Activated CD4-positive, alpha-beta T cell treated with anti-CD3 and anti-CD28 coated beads, Interleukin-2, Interleukin-6, amounts not matched to agents 100 ng/mL and 50 ng/mL, durations not matched to agents 16 hours and 8 hours (primary cell): ENCODE data around the gene NAXD.
A peak's percentile ranks its signal among the peaks of the same experiment; 100 is the strongest.
"Not testable (repeated sequence)": the region's sequence is repeated elsewhere in the genome, so short reads cannot be mapped to it uniquely, and the experiment has no call there.

Experiments
- DNase-seq: peaks from one replicate; pipeline ENCODE4 v3.0.0-alpha.2; 2020

Gene NAXD

DNA sequence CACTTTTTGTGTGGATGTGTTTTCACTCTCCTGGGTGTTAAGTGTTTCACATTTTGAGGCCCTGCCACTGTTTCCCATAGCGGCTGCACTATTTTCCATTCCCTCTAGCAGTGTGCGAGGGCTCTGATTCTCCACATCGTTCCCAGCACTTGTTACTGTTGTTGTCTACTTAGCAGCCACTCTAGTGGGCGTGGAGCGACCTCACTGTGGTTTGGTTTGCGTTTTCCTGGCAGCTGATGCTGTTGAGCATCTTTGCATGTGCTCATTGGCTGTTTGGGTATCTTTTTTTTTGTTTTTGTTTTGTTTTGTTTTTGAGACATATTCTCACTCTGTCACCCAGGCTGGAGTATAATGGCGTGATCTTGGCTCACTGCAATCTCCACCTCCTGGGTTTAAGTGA is 14.4 kb downstream of the NAXD start:
- DNase-seq: peak; percentile 17

DNA sequence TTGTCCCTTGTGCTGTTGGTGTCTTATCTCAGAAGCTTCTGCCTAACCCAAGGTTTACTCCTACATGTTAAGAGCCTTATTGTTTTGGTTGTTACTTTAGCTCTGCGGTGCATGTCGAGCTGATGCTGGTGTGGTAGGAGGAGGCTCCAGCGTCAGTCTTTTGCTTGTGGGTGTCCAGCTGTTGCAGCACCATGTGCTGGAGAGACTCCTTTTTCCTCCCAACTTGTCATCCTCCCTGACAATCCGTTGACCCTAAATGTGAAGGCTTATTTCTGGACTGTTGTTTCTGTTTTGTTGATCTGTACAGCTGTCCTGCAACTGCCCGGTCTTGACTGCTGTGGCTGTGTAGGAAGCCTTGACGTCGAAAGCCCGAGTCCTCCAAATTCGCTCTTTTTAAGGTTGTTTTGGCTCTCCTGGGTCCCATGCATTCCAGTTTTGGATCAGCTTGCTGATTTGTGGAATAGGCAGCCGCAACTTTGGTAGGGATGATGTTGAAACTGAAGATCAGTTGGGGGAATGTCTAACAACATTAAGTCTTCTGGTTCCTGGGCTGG is 15.3 kb downstream of the NAXD start:
- no peak for DNase-seq

GRCh38 chr13:110632255-110632654 is 16.9 kb downstream of the NAXD start:
- not testable (repeated sequence) for DNase-seq

GRCh38 chr13:110633776-110634175 is 18.4 kb downstream of the NAXD start:
- no peak for DNase-seq

DNA sequence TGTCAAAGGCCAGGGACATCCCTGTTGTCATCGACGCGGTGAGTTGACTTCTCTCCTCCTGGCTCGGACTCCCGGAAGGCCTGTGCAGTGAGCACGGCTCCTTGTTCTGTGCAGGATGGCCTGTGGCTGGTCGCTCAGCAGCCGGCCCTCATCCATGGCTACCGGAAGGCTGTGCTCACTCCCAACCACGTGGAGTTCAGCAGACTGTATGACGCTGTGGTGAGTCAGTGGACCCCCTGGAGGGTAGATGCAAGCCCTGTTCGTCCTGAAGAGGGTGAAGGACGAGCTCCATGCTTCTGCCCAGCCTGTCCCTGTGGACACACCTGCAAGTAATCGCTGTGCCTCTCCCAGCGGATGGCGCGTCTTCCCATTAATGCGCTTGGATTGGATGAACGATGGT is 19.2 kb downstream of the NAXD start:
- no peak for DNase-seq

DNA sequence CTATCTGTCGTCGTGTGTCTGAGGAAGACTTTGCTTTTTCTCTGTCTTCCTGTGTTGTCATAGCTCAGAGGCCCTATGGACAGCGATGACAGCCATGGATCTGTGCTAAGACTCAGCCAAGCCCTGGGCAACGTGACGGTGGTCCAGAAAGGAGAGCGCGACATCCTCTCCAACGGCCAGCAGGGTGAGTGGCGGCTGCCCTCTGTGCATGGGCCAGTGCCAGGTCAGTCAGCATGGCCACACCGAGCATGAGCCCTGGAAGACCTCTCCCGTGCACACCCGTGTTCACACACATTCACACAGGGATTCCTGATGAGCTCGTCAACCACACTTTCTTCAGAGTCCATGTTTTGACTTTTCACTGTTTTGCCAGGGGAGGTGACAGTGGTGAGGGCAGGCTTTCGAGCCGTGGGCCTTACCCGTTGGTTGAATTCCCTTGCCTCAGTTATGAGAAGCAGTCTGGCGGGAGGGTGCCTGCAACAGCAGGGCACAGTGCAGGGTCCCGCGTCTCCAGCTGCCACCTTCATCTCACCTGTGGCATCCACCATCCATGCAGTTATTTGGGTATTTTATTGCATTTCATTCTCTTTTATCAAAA is 20.2 kb downstream of the NAXD start:
- DNase-seq: no peak

GRCh38 chr13:110636053-110636475 is 20.7 kb downstream of the NAXD start:
- DNase-seq: no peak

DNA sequence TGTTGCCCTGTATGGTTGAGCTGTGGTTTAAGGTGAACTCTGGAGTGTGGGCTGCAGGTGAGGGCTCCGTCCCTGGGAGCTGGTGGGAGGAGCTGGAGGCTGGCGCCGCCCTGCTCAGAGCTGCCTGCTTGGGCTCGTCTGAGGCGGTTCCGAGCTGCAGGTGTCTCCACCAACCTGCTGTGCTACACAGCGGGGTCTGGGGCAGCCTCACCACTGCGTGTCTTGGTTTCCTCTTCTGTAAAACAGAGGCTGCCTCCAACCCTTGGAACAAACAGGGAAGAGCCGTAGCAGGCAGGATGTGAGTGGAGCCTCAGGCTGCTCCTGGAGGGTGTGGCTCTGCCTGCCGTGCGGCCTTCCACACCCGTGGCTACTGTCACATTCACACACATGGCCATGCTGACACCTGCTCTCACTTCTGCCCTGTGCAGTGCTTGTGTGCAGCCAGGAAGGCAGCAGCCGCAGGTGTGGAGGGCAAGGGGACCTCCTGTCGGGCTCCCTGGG is 21.4 kb downstream of the NAXD start:
- no peak for DNase-seq

DNA sequence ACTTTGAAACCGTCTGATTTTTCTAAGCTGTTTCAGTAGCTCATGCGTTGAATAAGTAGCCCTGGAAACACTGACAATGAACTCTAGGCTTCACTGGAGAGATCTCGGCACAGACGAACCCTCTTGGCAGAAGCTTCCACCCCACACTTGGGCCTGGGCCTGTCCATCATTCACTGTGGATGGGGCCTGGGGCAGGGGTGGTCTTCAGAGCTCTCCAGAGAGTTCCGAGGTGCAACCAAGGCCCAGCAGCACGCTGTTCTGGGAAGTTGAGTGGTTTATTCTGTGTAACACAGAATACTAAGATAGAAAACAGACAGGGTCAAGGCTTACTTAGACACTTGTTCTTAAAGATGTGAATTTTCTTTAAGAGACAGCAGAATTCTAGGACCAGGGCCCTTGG is 21.9 kb downstream of the NAXD start:
- DNase-seq: no peak

- no peak for DNase-seq
These were observed 22.4 kb downstream of the NAXD start for GRCh38 chr13:110637747-110638146.

DNA sequence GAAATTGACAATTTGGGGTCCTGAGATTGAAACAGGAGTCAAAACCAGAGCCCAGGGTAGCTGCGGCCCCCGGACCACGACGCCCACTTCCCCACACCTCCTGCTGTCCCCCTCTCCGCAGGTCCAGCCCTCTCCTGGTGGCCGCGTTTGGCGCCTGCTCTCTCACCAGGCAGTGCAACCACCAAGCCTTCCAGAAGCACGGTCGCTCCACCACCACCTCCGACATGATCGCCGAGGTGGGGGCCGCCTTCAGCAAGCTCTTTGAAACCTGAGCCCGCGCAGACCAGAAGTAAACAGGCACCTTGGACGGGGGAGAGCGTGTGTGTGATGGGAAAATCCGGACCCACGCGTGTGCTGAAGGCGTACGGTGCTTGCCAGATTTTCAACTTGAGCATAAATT is 22.9 kb downstream of the NAXD start:
- DNase-seq: no peak

GRCh38 chr13:110638814-110639806 is 23.8 kb downstream of the NAXD start:
- DNase-seq: no peak

GRCh38 chr13:110639935-110640334 is 24.6 kb downstream of the NAXD start:
- DNase-seq: no peak

DNA sequence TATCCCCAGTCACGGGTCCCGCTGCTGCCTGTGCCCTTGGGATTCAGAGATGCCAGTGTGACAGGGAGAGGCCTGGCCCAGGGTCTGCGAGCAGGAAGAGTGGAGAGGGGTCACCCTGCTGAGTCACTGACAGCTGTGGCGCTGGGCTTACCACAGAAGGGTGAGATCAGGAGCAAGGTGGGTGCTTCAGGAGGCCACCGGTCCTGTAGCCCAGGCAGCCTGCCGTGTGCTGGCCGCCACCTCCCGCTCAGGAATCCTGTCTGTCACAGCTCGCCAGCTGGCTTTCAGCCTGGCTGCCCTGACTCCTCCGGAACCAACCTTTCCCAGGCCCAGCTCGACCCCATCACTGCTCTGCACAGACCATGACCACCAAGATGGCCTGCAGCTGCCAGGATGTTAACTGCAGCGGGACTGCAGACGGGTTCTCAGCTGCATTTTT is 25.3 kb downstream of the NAXD start:
- DNase-seq: no peak

- no peak for DNase-seq
These were observed 26.0 kb downstream of the NAXD start for GRCh38 chr13:110641055-110642015.

DNA sequence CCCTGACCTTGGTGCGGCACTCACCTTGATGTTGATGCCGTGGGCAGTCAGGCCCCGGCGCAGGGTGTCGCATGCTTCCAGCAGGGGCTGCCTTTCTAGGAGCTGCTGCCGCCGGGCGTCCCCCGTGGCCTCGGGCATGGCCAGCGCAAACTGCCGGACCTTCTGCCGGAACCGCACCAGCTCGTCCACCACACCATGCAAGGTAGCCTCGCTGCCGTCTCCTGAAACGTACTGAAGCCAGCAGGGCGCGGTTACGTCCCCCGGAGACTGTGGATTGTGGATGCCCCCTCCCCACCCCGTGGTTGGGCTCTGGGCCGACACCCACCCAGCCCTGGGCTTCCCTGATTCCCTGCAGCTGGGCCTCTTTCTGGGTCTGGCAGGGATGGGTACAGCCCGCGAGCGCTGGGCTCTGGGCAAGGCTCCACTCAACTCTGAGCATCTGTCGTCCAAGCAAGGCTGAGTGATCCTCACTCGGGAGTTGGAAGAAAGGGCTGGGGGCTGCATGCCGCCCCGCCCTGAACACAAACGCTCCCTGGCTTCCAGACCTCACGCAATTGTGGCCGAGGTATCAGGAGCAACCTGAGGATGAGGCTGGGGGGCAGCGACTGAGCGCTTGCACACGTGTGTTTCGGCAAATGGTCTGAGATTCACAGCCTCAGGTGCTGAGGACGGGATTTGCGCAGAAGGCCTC is 27.1 kb downstream of the NAXD start:
- no peak for DNase-seq

GRCh38 chr13:110643324-110643723 is 28.0 kb downstream of the NAXD start:
- no peak for DNase-seq

GRCh38 chr13:110643768-110644421 is 28.6 kb downstream of the NAXD start:
- no peak for DNase-seq

GRCh38 chr13:110644892-110645521 is 29.7 kb downstream of the NAXD start:
- DNase-seq: peak; percentile 66

DNA sequence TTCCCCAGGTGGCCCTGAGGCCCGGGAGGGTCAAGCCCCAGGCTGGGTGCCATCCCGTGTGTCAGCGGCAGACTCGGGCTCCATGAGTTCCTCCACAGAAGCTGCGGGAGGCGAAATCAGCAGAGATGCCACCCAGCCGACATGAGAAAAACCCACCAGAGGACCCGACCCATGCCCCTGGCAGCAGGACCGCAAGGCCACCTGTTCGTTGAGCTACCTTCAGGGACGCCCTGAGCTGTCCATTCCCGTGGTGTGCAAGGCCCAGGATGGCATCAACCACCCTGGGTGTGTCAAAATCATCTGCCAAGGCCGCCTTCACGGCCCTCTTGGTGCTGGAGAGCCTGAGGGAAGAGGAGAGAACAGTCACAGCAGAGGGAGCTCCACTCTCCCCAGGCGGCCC is 30.4 kb downstream of the NAXD start:
- DNase-seq: no peak
